Endothelial cell of umbilical vein (primary cell): ENCODE results near the gene ULBP1. TPM values are rescaled to one million over a fixed set of nuclear protein-coding genes. Genes with fewer than 3 reads are reported as not detected.

Source experiments
- BruUV-seq: library from RNA; stranded (reverse); fragments of 400-500 nt; replicated peaks from 2 replicates; lab custom pipeline; 2021; lab: Mats Ljungman, UMichigan
- CTCF ChIA-PET: fragments of 300-600, 350-600 bp; sonication (Branson Sonifier 250); formaldehyde crosslinking; loops from one replicate; lab custom pipeline; 2021; ENCODE audit warnings: antibody characterized with exemption, inconsistent platforms; lab: Charles Lee
- POLR2A ChIA-PET: fragments of 300-600, 350-600 bp; sonication (Branson Sonifier 250); formaldehyde crosslinking; loops from one replicate; lab custom pipeline; 2021; ENCODE audit warnings: antibody characterized with exemption, inconsistent platforms; lab: Charles Lee
- DNase-seq: peaks from one replicate; pipeline ENCODE4 v3.0.0-alpha.2; 2011; ENCODE audit warnings: low read depth, low spot score
- FAIRE-seq: peaks from 2 replicates; lab custom pipeline; 2011; peaks lifted over from hg19 to GRCh38; lab: Jason Lieb, UNC
- H2AFZ ChIP-seq: 2 replicates; pipeline ENCODE4 v1.6.0; 2012; ENCODE audit warnings: low read depth, low read length, control low read depth, inconsistent platforms
- H3K27ac ChIP-seq: 2 replicates; pipeline ENCODE4 v1.5.1; 2011; ENCODE audit warnings: low read depth, mild to moderate bottlenecking, control low read depth, low read length, moderate library complexity; ENCODE audit not compliant: insufficient read depth
- H3K27me3 ChIP-seq, 2 experiments: 2 replicates each; pipeline versions ENCODE4 v1.6.0 to v1.6.1; 2011; ENCODE audit warnings: low read length in 2 of 2, mixed read lengths in 1 of 2; ENCODE audit not compliant: control insufficient read depth in 2 of 2, insufficient read depth in 2 of 2
- H3K36me3 ChIP-seq, 2 experiments: 2 replicates in 1 of 2; 3 replicates in 1 of 2; pipeline ENCODE4 v1.5.1; 2011; ENCODE audit warnings: low read length in 2 of 2, mild to moderate bottlenecking in 1 of 2, moderate library complexity in 1 of 2; ENCODE audit not compliant: control insufficient read depth in 2 of 2, insufficient read depth in 2 of 2; ENCODE audit errors: extremely low read depth in 1 of 2
- H3K4me1 ChIP-seq: 3 replicates; pipeline ENCODE4 v1.5.1; 2011; ENCODE audit warnings: mild to moderate bottlenecking, low read length; ENCODE audit not compliant: control insufficient read depth, insufficient read depth; ENCODE audit errors: extremely low read depth
- H3K4me2 ChIP-seq: 2 replicates; pipeline ENCODE4 v1.6.1; 2011; ENCODE audit warnings: low read length, control low read depth, mixed read lengths; ENCODE audit not compliant: insufficient read depth
- H3K4me3 ChIP-seq, 3 experiments: fragments of 200-600 bp in 1 of 3; sonication (generic), shearing (Covaris generic) in 1 of 3; replicated peaks in 1 of 3; 2 replicates each; pipeline ENCODE4 v1.5.1; 2011 to 2016; ENCODE audit warnings: control low read depth in 3 of 3, low read length in 3 of 3, mild to moderate bottlenecking in 2 of 3, inconsistent platforms in 1 of 3, low read depth in 1 of 3, moderate library complexity in 1 of 3; ENCODE audit not compliant: insufficient read depth in 1 of 3
- H3K79me2 ChIP-seq: 2 replicates; pipeline ENCODE4 v1.6.0; 2012; ENCODE audit warnings: low read length, inconsistent platforms; ENCODE audit not compliant: control insufficient read depth, insufficient read depth
- H3K9ac ChIP-seq: replicated peaks from 2 replicates; pipeline ENCODE3; 2011; ENCODE audit warnings: low read length, control low read depth; ENCODE audit not compliant: insufficient read depth; ENCODE audit errors: extremely low read depth
- H3K9me1 ChIP-seq: replicated peaks from 3 replicates; pipeline ENCODE4 v1.6.0; 2011; ENCODE audit warnings: mild to moderate bottlenecking, low read length; ENCODE audit not compliant: control insufficient read depth, insufficient read depth; ENCODE audit errors: extremely low read depth
- H3K9me3 ChIP-seq: replicated peaks from 2 replicates; pipeline ENCODE4 v1.5.1; 2012; ENCODE audit warnings: low read length, inconsistent platforms; ENCODE audit not compliant: control insufficient read depth, insufficient read depth
- H4K20me1 ChIP-seq: replicated peaks from 2 replicates; pipeline ENCODE3; 2011; ENCODE audit warnings: mild to moderate bottlenecking, low read length; ENCODE audit not compliant: control insufficient read depth, insufficient read depth; ENCODE audit errors: extremely low read depth
- CTCF ChIP-seq, 2 donors: IDR thresholded peaks; 1 replicate in 1 of 2; 2 replicates in 1 of 2; pipeline ENCODE4 v1.5.1; 2011; ENCODE audit warnings: low read length in 2 of 2, mild to moderate bottlenecking in 2 of 2, moderate library complexity in 2 of 2, control low read depth in 1 of 2, inconsistent platforms in 1 of 2, low read depth in 1 of 2; ENCODE audit not compliant: insufficient read depth in 1 of 2; ENCODE audit errors: extremely low read depth in 1 of 2
- EZH2 ChIP-seq: IDR thresholded peaks from 2 replicates; pipeline ENCODE4 v1.6.1; 2012; ENCODE audit warnings: borderline replicate concordance, low read depth, mild to moderate bottlenecking, moderate library complexity, low read length, inconsistent platforms; ENCODE audit not compliant: severe bottlenecking
- FOS ChIP-seq: IDR thresholded peaks from 2 replicates; pipeline ENCODE4 v1.6.1; 2011; ENCODE audit warnings: mild to moderate bottlenecking, low read length, moderate library complexity, borderline replicate concordance; ENCODE audit not compliant: insufficient read depth
- GATA2 ChIP-seq: IDR thresholded peaks from 2 replicates; pipeline ENCODE4 v1.7.0; 2011; ENCODE audit warnings: low read depth, mild to moderate bottlenecking, moderate library complexity, mixed read lengths, low read length; ENCODE audit not compliant: insufficient read length, insufficient read depth
- MAX ChIP-seq: IDR thresholded peaks from 2 replicates; pipeline ENCODE4 v1.6.1; 2011; ENCODE audit not compliant: insufficient read depth, insufficient read length
- MYC ChIP-seq: IDR thresholded peaks from one replicate; pipeline ENCODE4 v1.6.1; 2011; ENCODE audit warnings: mild to moderate bottlenecking, low read depth, low read length
- dilution Hi-C: fragments of 300-500 bp; cut with MboI; formaldehyde crosslinking; loops from one replicate; pipeline ENCODE4 v1.15.0; 2019; ENCODE audit warnings: low sequenced_read_pairs; ENCODE audit not compliant: extremely low pct_ligation_motif_present
- intact Hi-C: fragments of 100-400 bp; cut with micrococcal nuclease; formaldehyde crosslinking; loops from one replicate; pipeline ENCODE4 v1.10.0; 2022
- polyA plus RNA-seq, 4 experiments: library from polyadenylated mRNA; depleted of rRNA in 3 of 4; stranded (reverse) in 3 of 4; unstranded in 1 of 4; fragments of >200 nt; gene quantifications; 2 replicates each; pipeline versions ENCODE4 v1.2.1 to v1.2.3, GENCODE V29; 2011 to 2012; ENCODE audit warnings: missing spikeins in 1 of 4
- total RNA-seq: library from RNA; stranded (reverse); gene quantifications from 2 replicates; pipeline ENCODE4 v1.2.3, GENCODE V29; 2021

Gene ULBP1
- total and polyA plus RNA-seq, 2 donors (not counting 3 experiments of a cell fraction or from before 2014, with no cell fraction given), result 0.33 to 1.4 TPM

DNA sequence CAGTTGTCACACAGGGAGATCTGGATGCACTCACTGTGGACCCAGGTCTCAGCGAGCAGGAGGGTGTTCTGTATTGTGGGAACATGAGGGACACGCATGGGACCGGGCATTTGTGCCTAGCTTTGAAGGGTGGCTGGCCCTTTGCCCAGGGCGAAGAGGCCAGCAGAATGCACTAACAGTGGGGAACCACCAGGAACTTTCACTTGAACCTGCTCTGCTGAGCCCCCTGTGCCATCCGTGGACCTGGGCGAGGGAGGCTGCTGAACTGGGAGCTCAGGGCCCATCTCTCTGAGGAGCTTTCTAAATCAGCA lies 23.1 kb upstream of the ULBP1 start:
- H2AFZ ChIP-seq, result no peak overlapping the region
- no peak overlapping the region for H3K9ac ChIP-seq
- H3K27ac ChIP-seq, result no peak overlapping the region
- dilution Hi-C loops, result no loop called here
- no peak for TF ChIP-seq MYC
- TF ChIP-seq FOS, result no peak
- TF ChIP-seq MAX, result no peak
- no peak for TF ChIP-seq CTCF (IDR thresholded peaks at IDR 0.05; ENCODE audit: extremely low read depth in 1 of 2, insufficient read depth in 1 of 2, low read depth in 1 of 2, low read length in 2 of 2)
- no peak for TF ChIP-seq EZH2
- no peak for TF ChIP-seq GATA2
- H3K9me3 ChIP-seq, result no peaks in the 10 kb centered on the region
- H4K20me1 ChIP-seq, result no peaks in the 10 kb centered on the region
- H3K4me2 ChIP-seq, result no peak overlapping the region
- POLR2A ChIA-PET, result no interaction called here
- no peaks in the 10 kb centered on the region for H3K79me2 ChIP-seq
- H3K4me3 ChIP-seq, result no peak overlapping the region
- no peak for DNase-seq
- H3K4me1 ChIP-seq, result peaks cover 14% of the 10 kb centered on the region
- no TSS peak for BruUV-seq
- no peaks in the 10 kb centered on the region for H3K9me1 ChIP-seq
- H3K36me3 ChIP-seq, result no peaks in the 10 kb centered on the region
- CTCF ChIA-PET, result interaction anchor here (0.8 to 1.3 kb wide), 3 partner anchors 16 to 76 kb away, joined by 3 to 8 read pairs (median 3); no protein-coding TSS in a partner anchor
- no peak for FAIRE-seq
- intact Hi-C loops, result loop anchor here (2.0 kb wide), 1 partner anchor 20 kb away; no protein-coding TSS in a partner anchor
- H3K27me3 ChIP-seq, result peaks cover 37 to 48% of the 10 kb centered on the region in 2 experiments
